HG02798 (cell line): Measurements from ENCODE around the gene ANO1.

Experiments
- ATAC-seq: cut with Tn5 transposase; IDR thresholded peaks from one replicate; pipeline ENCODE4 v1.9.1; 2021; ENCODE audit warnings: mild to moderate bottlenecking; ENCODE audit not compliant: unreplicated experiment, poor library complexity

Gene ANO1

GRCh38 chr11:70229737-70230136 is 151.6 kb downstream of the ANO1 start:
- no peak for ATAC-seq

- no peak for ATAC-seq
Measured at GRCh38 chr11:70230151-70230839, 152.2 kb downstream of the ANO1 start.

- ATAC-seq, result no peak
Measured at GRCh38 chr11:70230840-70231710, 153.0 kb downstream of the ANO1 start.

DNA sequence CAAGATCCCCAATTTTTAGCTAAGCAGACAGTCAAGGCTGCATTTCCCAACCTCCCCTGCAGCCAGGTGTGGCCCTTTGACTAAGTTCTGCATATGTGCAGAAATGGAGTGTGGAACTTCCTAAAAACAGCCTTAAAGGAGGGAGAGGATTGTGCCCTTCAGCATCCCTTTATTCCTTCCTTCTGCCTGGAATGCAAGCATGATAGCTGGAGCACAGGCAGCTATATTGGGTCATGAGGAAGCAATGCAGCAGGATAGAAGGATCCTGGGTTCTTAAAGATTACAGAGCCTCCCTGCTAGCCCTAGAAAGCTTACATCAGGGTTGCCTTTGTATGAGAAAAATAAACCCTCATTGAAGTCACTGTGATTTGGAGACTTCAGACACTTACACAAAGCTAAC is 154.9 kb downstream of the ANO1 start:
- ATAC-seq, result no peak

DNA sequence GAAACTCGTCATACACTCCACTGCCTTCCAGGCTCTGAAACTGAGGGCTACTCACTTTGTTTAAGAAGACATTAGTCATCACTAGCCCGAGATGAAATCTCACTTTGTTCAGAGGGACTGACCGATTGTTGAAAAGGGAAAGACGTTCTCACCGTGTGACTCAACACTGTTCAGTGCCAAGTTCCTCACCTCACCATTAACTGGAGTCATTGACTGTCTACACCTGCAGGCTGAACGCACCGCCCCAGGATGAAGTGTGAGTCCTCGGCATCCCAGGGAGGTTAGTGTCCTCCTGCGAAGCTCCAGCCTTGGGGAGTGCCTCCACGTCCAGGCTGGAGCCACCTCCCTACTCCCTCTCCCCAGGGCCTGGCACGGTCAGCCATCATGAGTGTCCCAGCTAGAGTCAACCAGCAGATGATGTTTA is 155.4 kb downstream of the ANO1 start:
- ATAC-seq, result no peak

DNA sequence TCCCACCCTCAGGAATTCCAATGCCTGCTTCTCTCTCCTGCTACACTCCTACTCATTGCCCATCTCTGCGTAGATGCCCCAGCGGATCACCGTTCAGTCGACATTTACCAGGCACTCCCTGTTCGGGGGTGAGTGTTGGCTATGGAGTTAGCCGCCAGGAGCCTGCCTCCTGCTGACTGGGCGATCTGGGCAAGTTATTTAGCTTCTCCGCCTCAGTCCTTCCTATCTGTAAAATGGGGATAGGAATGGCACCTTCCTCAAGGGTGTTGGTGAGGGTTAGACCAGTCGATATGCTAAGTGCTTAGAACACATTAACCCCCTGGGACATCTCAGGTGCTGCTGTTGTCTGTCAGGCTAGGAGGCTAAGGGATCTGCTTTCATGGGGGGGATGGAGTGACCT is 155.8 kb downstream of the ANO1 start:
- ATAC-seq, result no peak
